Right lobe of liver (tissue), 6 donors: ENCODE data around the gene CCL27. TPM values are rescaled to one million over a fixed set of nuclear protein-coding genes. Genes with fewer than 3 reads are reported as not detected.

ENCODE experiments used
- ATAC-seq, 4 donors: fragments of 200-7000 bp; cut with Tn5 transposase; one replicate each; pipeline ENCODE4 v1.9.1; 2020; ENCODE audit warnings: mild to moderate bottlenecking in 4 of 4, moderate library complexity in 4 of 4
- DNase-seq, 3 donors: peaks; one replicate each; pipeline ENCODE4 v3.0.0-alpha.2; 2020
- H3K27ac ChIP-seq, 3 donors: fragments of 200-600 bp; one replicate each; pipeline ENCODE4 v1.8.0; 2022
- H3K27me3 ChIP-seq, 2 donors: fragments of 200-600 bp; one replicate each; pipeline ENCODE4 v1.8.0; 2022
- H3K36me3 ChIP-seq, 4 donors: fragments of 200-600 bp; sonication (generic) in 1 of 4; one replicate each; pipeline versions ENCODE4 v1.5.1 to v1.8.0; 2017 to 2022; ENCODE audit warnings: control low read depth in 1 of 4
- H3K4me1 ChIP-seq, 4 donors: fragments of 200-600 bp; sonication (generic) in 1 of 4; one replicate each; pipeline versions ENCODE4 v1.5.1 to v1.8.0; 2017 to 2022; ENCODE audit warnings: control low read depth in 1 of 4
- H3K4me3 ChIP-seq, 3 donors: fragments of 200-600 bp; one replicate each; pipeline ENCODE4 v1.8.0; 2022
- H3K9me3 ChIP-seq, 4 donors: fragments of 200-600 bp; sonication (generic) in 1 of 4; one replicate each; pipeline versions ENCODE4 v1.5.1 to v1.8.0; 2017 to 2022; ENCODE audit warnings: control low read depth in 1 of 4
- POLR2A ChIP-seq: fragments of 450-650 bp; IDR thresholded peaks from one replicate; pipeline ENCODE4 v1.6.1; 2017; ENCODE audit warnings: antibody characterized with exemption, mild to moderate bottlenecking
- WGBS: methylation state at CpG from one replicate; pipeline ENCODE4 v1.1.6; 2018; ENCODE audit warnings: low coverage, low lambda C conversion rate; ENCODE audit not compliant: insufficient coverage; ENCODE audit errors: missing lambda C conversion rate; 5-methylcytosine and 5-hydroxymethylcytosine counted together
- intact Hi-C, 2 donors: fragments of 100-400 bp; cut with DNase I; formaldehyde crosslinking; loops; one replicate each; pipeline versions ENCODE4 v1.11.2 to v1.14.1; 2022
- total RNA-seq, 6 experiments: library from RNA; depleted of rRNA in 2 of 6; stranded (reverse); fragments of >200 nt in 2 of 6; fragmentation: NEBNext Ultra II Directional in 3 of 6; extraction: Animal tissue kit (Norgen Biotek cat#: 25700) in 3 of 6; gene quantifications; one replicate each; pipeline versions ENCODE4 v1.1.0 to v1.2.4, GENCODE V29; 2016 to 2023
- TF ChIP-seq, protein P1 (sequence below), 4 donors: fragments of 200-600 bp in 3 of 4; fragments of 450-650 bp in 1 of 4; IDR thresholded peaks; one replicate each; pipeline versions ENCODE4 v1.5.1 to v1.8.0; 2016 to 2022; ENCODE audit warnings: antibody characterized with exemption in 4 of 4, mild to moderate bottlenecking in 2 of 4
- donor health status: DM: no; HTN: yes; CAD: no.
- donor health status: DM: no; HTN: no; CAD: no.
- donor health status: DM: no; HTN: no; CAD: no.
- donor health status: DM: no; HTN: yes; CAD: no.
- donor health status: DM: no; HTN: yes; CAD: no.

The CCL27 gene
- total RNA-seq, 6 experiments from 2014 or later = not detected

DNA sequence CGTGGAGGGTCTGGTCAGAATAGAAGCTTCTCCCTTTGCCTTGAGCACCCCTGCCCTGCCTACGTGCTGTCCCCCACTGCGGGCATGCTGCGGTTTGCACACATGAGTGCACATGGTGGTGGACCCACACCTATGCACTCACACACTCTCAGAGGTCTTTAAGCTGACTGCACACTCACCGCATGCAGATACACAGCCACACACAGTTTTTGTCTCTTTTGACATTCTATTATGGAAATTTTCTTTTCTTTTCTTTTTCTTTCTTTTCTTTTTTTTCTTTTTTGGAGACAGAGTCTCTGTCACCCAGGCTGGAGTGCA, 33.0 kb downstream of the CCL27 start:
- intact Hi-C loops = no loop called here
- Histone ChIP-seq H3K27me3 (no peaks in the 10 kb centered on the region), H3K27ac (peak overlapping the region in 1 of 3 donors; percentile 83), H3K9me3 (no peaks in the 10 kb centered on the region), H3K36me3 (no peaks in the 10 kb centered on the region), H3K4me1 (peaks cover 0 to 36% (median 11%) of the 10 kb centered on the region in 4 donors), H3K4me3 (peak overlapping the region in 2 of 3 donors; percentile 34 to 49)
- ATAC-seq (no peak), DNase-seq (no peak)
- WGBS = 45% methylated on average over 2 of the region's 5 CpGs
- TF ChIP-seq POLR2A = no peak
- TF ChIP-seq, protein P1, sequence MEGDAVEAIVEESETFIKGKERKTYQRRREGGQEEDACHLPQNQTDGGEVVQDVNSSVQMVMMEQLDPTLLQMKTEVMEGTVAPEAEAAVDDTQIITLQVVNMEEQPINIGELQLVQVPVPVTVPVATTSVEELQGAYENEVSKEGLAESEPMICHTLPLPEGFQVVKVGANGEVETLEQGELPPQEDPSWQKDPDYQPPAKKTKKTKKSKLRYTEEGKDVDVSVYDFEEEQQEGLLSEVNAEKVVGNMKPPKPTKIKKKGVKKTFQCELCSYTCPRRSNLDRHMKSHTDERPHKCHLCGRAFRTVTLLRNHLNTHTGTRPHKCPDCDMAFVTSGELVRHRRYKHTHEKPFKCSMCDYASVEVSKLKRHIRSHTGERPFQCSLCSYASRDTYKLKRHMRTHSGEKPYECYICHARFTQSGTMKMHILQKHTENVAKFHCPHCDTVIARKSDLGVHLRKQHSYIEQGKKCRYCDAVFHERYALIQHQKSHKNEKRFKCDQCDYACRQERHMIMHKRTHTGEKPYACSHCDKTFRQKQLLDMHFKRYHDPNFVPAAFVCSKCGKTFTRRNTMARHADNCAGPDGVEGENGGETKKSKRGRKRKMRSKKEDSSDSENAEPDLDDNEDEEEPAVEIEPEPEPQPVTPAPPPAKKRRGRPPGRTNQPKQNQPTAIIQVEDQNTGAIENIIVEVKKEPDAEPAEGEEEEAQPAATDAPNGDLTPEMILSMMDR (IDR thresholded peaks at IDR 0.05) = no peak

DNA sequence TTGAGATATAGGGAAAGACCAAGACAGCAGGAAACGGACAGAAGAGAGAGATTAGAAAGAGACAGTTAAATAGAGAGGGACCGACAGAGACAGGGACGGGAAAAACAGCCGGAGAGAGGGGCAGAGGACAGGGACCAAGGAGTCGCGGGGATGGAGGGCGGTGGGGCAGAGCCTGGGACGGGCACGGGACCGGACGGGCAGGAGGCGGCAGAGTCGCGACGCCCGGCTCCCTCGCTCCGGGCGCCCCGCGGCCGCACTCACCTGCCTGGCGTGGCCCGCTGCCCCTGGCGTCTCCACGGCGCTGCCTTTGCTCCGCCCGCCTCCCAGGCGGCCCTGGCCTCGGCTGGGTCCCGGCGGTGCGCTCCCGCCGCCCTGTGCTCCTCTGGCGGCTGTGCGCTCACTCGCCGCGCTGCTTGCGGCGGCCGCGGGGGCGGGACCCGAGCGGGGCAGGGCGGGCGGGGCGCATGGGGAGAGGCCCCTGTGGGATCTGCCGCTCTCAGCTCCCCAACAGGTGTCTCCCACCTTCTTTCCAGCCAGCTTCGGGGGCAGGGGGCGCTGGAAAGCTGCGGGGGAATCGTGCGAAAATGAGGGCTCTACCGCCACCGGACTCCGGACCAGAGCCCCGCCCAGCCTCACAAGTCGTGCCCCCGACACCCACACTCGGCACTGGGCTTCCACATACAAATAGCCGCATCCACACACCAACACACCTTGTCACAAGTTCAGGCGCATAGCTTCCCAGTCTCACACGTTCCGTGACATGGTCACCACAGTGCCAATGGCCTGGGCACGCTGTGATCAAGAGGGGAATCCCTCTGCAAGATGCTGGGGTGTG, 33.6 kb downstream of the CCL27 start, which contains the start of gene ARID3C:
Gene ARID3C (minus strand): TSS at position 411 of the 835 bp plus-strand sequence. CDS start 1,052 bp downstream, outside the sequence.
- intact Hi-C loops = no loop called here
- DNase-seq = peak; percentile 68 to 72 (median 68)

GRCh38 chr9:34627716-34628655, 34.5 kb downstream of the CCL27 start:
- Histone ChIP-seq H3K27ac (no peak overlapping the region), H3K4me1 (peaks cover 0 to 29% (median 5%) of the 10 kb centered on the region in 4 donors), H3K36me3 (no peaks in the 10 kb centered on the region), H3K27me3 (no peaks in the 10 kb centered on the region), H3K9me3 (no peaks in the 10 kb centered on the region), H3K4me3 (peak overlapping the region in 2 of 3 donors; percentile 49 to 50)
- 41% methylated on average over 12 of the region's 20 CpGs for whole genome bisulfite sequencing
- TF ChIP-seq POLR2A = no peak
- TF ChIP-seq, protein P1 (IDR thresholded peaks at IDR 0.05) = no peak
- ATAC-seq = no peak
- intact Hi-C loops = no loop called here
- DNase-seq = no peak

More for the DNA sequence above, 33.6 kb downstream of the CCL27 start, which contains the start of gene ARID3C:
- H3K4me1 ChIP-seq = peaks cover 0 to 36% (median 9%) of the 10 kb centered on the region in 4 donors
- H3K27ac ChIP-seq = peak within 1 kb of the TSS in 1 of 3 donors; percentile 83
- TF ChIP-seq POLR2A = no peak
- TF ChIP-seq, protein P1 (IDR thresholded peaks at IDR 0.05) = no peak
- H3K9me3 ChIP-seq = no peaks in the 10 kb centered on the region
- peak within 1 kb of the TSS; percentile 34 to 50 (median 49) for H3K4me3 ChIP-seq
- no peaks in the 10 kb centered on the region for H3K36me3 ChIP-seq
- no peaks in the 10 kb centered on the region for H3K27me3 ChIP-seq
- ATAC-seq = peak; percentile 62 to 77 (median 72)
- 7% methylated on average over 10 of the region's 69 CpGs for WGBS

- Histone ChIP-seq H3K9me3 (no peaks in the 10 kb centered on the region), H3K4me1 (peaks cover 0 to 17% (median 1%) of the 10 kb centered on the region in 4 donors), H3K27me3 (no peaks in the 10 kb centered on the region), H3K27ac (no peak overlapping the region), H3K36me3 (no peaks in the 10 kb centered on the region), H3K4me3 (no peak overlapping the region)
- ATAC-seq = no peak
- no peak for DNase-seq
- TF ChIP-seq, protein P1 (IDR thresholded peaks at IDR 0.05) = no peak
- TF ChIP-seq POLR2A = no peak
- WGBS = 54% methylated on average over 2 of the region's 3 CpGs
- intact Hi-C loops = no loop called here
Observed at GRCh38 chr9:34625186-34625486, 37.3 kb downstream of the CCL27 start.
